H1 (cell line): ENCODE data around the gene COL5A1. TPM values are rescaled to one million over a fixed set of nuclear protein-coding genes. Genes with fewer than 3 reads are reported as not detected.

Experiments used
- BCL11A ChIP-seq, 2 experiments: IDR thresholded peaks; one replicate each; pipeline ENCODE4 v1.6.1; 2011; ENCODE audit warnings: low read depth in 2 of 2, low read length in 2 of 2, mild to moderate bottlenecking in 2 of 2
- EZH2 ChIP-seq: fragments of 200-600 bp; sonication (generic); IDR thresholded peaks from 2 replicates; pipeline ENCODE4 v1.7.1; 2012; ENCODE audit warnings: low read depth, mild to moderate bottlenecking, moderate library complexity, low read length, inconsistent platforms; ENCODE audit not compliant: severe bottlenecking
- SRF ChIP-seq: IDR thresholded peaks from 2 replicates; pipeline ENCODE4 v1.6.1; 2011; ENCODE audit warnings: mild to moderate bottlenecking, low read depth, low read length, moderate library complexity
- ZNF274 ChIP-seq: IDR thresholded peaks from 2 replicates; pipeline ENCODE4 v1.7.0; 2012; ENCODE audit warnings: low read length, borderline replicate concordance; ENCODE audit errors: extremely low read depth
- polyA plus RNA-seq, 7 experiments: library from polyadenylated mRNA; depleted of rRNA in 3 of 7; stranded (reverse) in 5 of 7; unstranded in 2 of 7; fragments of >200 nt in 5 of 7; fragments of 200-250 nt in 2 of 7; gene quantifications; 1 replicate in 5 of 7; 2 replicates in 1 of 7; 4 replicates in 1 of 7; pipeline versions ENCODE4 v1.2.1 to v1.2.3, GENCODE V29; 2011 to 2013; ENCODE audit warnings: missing spikeins in 2 of 7, mixed read lengths in 2 of 7
- total RNA-seq: library from RNA; stranded (reverse); fragmentation: NEBNext Ultra II Directional; extraction: Animal tissue kit (Norgen Biotek cat#: 25700); gene quantifications from 2 replicates; pipeline ENCODE4 v1.2.1, GENCODE V29; 2021

The COL5A1 gene
- total and polyA plus RNA-seq, 2 of the 8 experiments (the other 6 are each of a cell fraction or from before 2014, with no cell fraction given) = 3.8 to 12.0 TPM

- no peak for TF ChIP-seq SRF
- TF ChIP-seq ZNF274 = no peak
- TF ChIP-seq EZH2 = no peak
- no peak for TF ChIP-seq BCL11A (IDR thresholded peaks at IDR 0.05; ENCODE audit: low read depth in 2 of 2, low read length in 2 of 2)
Measured at GRCh38 chr9:134728021-134728795, 86.6 kb downstream of the COL5A1 start (continued).
